Naive thymus-derived CD4-positive, alpha-beta T cell (primary cell): ENCODE measurements around the gene FGF1. TPM values are rescaled to one million over a fixed set of nuclear protein-coding genes. Genes with fewer than 3 reads are reported as not detected.
"Not testable (repeated sequence)": the region's sequence is repeated elsewhere in the genome, so short reads cannot be mapped to it uniquely, and the experiment has no call there.

Source experiments
- ATAC-seq: fragments of 150-1000 bp; cut with Tn5 transposase; 2 replicates; pipeline ENCODE4 v1.10.0; 2021; ENCODE audit warnings: mild to moderate bottlenecking, moderate library complexity
- CTCF ChIA-PET: fragments of 350-600 bp; sonication (Branson Sonifier 250); formaldehyde crosslinking; loops from one replicate; lab custom pipeline; 2021; ENCODE audit warnings: antibody characterized with exemption; lab: Charles Lee
- POLR2A ChIA-PET: fragments of 350-600 bp; sonication (Branson Sonifier 250); formaldehyde crosslinking; loops from one replicate; lab custom pipeline; 2021; ENCODE audit warnings: antibody characterized with exemption, inconsistent platforms; lab: Charles Lee
- DNase-seq, 9 donors: peaks; one replicate each; pipeline versions ENCODE4 v3.0.0 to v3.0.0-alpha.2; 2020 to 2022; ENCODE audit warnings: mixed read lengths in 1 of 9
- H3K27ac ChIP-seq: one replicate; pipeline ENCODE4 v1.7.0; 2013; ENCODE audit warnings: mild to moderate bottlenecking, low read depth, low read length, moderate library complexity
- H3K27me3 ChIP-seq, 2 donors: one replicate each; pipeline ENCODE4 v1.7.0; 2013; ENCODE audit warnings: low read length in 2 of 2, mild to moderate bottlenecking in 2 of 2, moderate library complexity in 2 of 2; ENCODE audit not compliant: control insufficient read depth in 2 of 2, insufficient read depth in 2 of 2
- H3K36me3 ChIP-seq, 3 experiments: 1 replicate in 2 of 3; 2 replicates in 1 of 3; pipeline ENCODE4 v1.7.0; 2013; ENCODE audit warnings: low read length in 3 of 3, mild to moderate bottlenecking in 3 of 3, moderate library complexity in 1 of 3; ENCODE audit not compliant: insufficient read depth in 3 of 3, control insufficient read depth in 2 of 3
- H3K4me1 ChIP-seq, 2 donors: one replicate each; pipeline ENCODE4 v1.7.0; 2013; ENCODE audit warnings: low read length in 2 of 2, mild to moderate bottlenecking in 2 of 2, moderate library complexity in 1 of 2; ENCODE audit not compliant: control insufficient read depth in 2 of 2, insufficient read depth in 2 of 2
- H3K4me3 ChIP-seq: 2 replicates; pipeline ENCODE4 v1.7.0; 2013; ENCODE audit warnings: mild to moderate bottlenecking, low read length
- H3K9me3 ChIP-seq, 3 experiments: 1 replicate in 2 of 3; 2 replicates in 1 of 3; pipeline ENCODE4 v1.7.0; 2013; ENCODE audit warnings: low read length in 3 of 3; ENCODE audit not compliant: control insufficient read depth in 2 of 3
- H3K27ac Mint-ChIP-seq, 9 donors: one replicate each; pipeline ENCODE4 v1.8.0; 2020 to 2022; ENCODE audit warnings: mixed read lengths in 9 of 9, mild to moderate bottlenecking in 8 of 9, moderate library complexity in 5 of 9, inconsistent platforms in 2 of 9
- H3K27me3 Mint-ChIP-seq, 5 donors: one replicate each; pipeline ENCODE4 v1.8.0; 2021 to 2022; ENCODE audit warnings: mixed read lengths in 5 of 5, mild to moderate bottlenecking in 1 of 5
- H3K36me3 Mint-ChIP-seq, 5 donors: one replicate each; pipeline ENCODE4 v1.8.0; 2020 to 2022; ENCODE audit warnings: mixed read lengths in 5 of 5, mild to moderate bottlenecking in 3 of 5, inconsistent platforms in 1 of 5
- H3K4me1 Mint-ChIP-seq, 7 donors: one replicate each; pipeline ENCODE4 v1.8.0; 2020 to 2022; ENCODE audit warnings: mixed read lengths in 7 of 7, mild to moderate bottlenecking in 3 of 7, inconsistent platforms in 1 of 7
- H3K4me3 Mint-ChIP-seq, 10 donors: one replicate each; pipeline ENCODE4 v1.8.0; 2020 to 2022; ENCODE audit warnings: mild to moderate bottlenecking in 10 of 10, mixed read lengths in 10 of 10, moderate library complexity in 6 of 10, inconsistent platforms in 2 of 10
- H3K9me3 Mint-ChIP-seq, 11 donors: one replicate each; pipeline ENCODE4 v1.8.0; 2020 to 2022; ENCODE audit warnings: mixed read lengths in 11 of 11, mild to moderate bottlenecking in 4 of 11, inconsistent platforms in 1 of 11, moderate library complexity in 1 of 11
- intact Hi-C, 2 donors: fragments of 100-400 bp; cut with micrococcal nuclease; formaldehyde crosslinking; loops; one replicate each; pipeline ENCODE4 v1.15.1; 2023
- polyA plus RNA-seq, 2 donors: library from polyadenylated mRNA; unstranded; fragments of 300-500 nt; fragmentation: Illumina TruSeq; gene quantifications; one replicate each; pipeline ENCODE4 v1.2.3, GENCODE V29; 2021
- total RNA-seq, 6 experiments: library from RNA in 5 of 6; stranded (reverse) in 5 of 6; gene quantifications; 1 replicate in 5 of 6; 2 replicates in 1 of 6; pipeline ENCODE4 v1.2.3 and lab custom pipeline; 2021 to 2026

The FGF1 gene
- total and polyA plus RNA-seq, 7 experiments from 2014 or later, result not detected

- no peak overlapping the region for H3K27ac ChIP-seq
- no peak overlapping the region for H3K4me3 Mint-ChIP-seq
- ATAC-seq, result no peak
- H3K36me3 Mint-ChIP-seq, result no peaks in the 10 kb centered on the region
- ChIA-PET POLR2A (no interaction called here), CTCF (interaction anchor here (0.6 kb wide), 1 partner anchor 236 kb away, joined by 3 read pairs; no protein-coding TSS in a partner anchor)
- no peaks in the 10 kb centered on the region for H3K9me3 ChIP-seq
- peaks cover 0 to 6% (median 5%) of the 10 kb centered on the region in 7 donors for H3K4me1 Mint-ChIP-seq
- H3K4me1 ChIP-seq, result no peaks in the 10 kb centered on the region
- intact Hi-C loops, result no loop called here
- no peaks in the 10 kb centered on the region for H3K27me3 ChIP-seq
- no peak overlapping the region for H3K27ac Mint-ChIP-seq
- no peaks in the 10 kb centered on the region for H3K9me3 Mint-ChIP-seq
- no peaks in the 10 kb centered on the region for H3K36me3 ChIP-seq
- no peak for DNase-seq
- peaks cover 0 to 13% (median 11%) of the 10 kb centered on the region in 5 donors for H3K27me3 Mint-ChIP-seq
- H3K4me3 ChIP-seq, result no peak overlapping the region
Measured at GRCh38 chr5:142650881-142651280, 35.0 kb downstream of the FGF1 start.

DNA sequence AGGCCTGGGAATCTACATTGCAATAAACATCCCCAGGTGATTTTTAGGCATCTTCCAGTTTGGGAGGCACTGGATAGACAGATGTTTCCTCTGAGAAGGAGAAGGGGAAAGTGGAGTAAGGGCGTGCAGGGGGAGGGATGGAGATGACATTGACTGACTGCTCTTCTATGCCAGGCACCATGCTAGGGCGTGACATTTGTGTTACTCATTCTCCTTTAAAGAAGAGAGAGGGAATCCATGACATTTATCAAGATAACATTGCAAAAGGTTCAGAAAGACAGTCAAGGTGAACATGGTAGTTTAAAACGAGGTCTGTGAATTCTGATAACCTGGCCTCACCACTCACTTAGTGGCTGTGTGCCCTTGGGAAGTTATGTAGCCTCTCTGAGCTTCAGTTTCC is 35.8 kb downstream of the FGF1 start:
- peaks cover 0 to 15% (median 5%) of the 10 kb centered on the region in 5 donors for H3K27me3 Mint-ChIP-seq
- no peaks in the 10 kb centered on the region for H3K27me3 ChIP-seq
- H3K27ac ChIP-seq, result no peak overlapping the region
- DNase-seq (no peak), ATAC-seq (no peak)
- ChIA-PET POLR2A (no interaction called here), CTCF (no interaction called here)
- H3K9me3 Mint-ChIP-seq, result no peaks in the 10 kb centered on the region
- no peaks in the 10 kb centered on the region for H3K36me3 ChIP-seq
- no peaks in the 10 kb centered on the region for H3K9me3 ChIP-seq
- no peak overlapping the region for H3K4me3 ChIP-seq
- H3K36me3 Mint-ChIP-seq, result no peaks in the 10 kb centered on the region
- no peaks in the 10 kb centered on the region for H3K4me1 ChIP-seq
- intact Hi-C loops, result no loop called here
- no peak overlapping the region for H3K27ac Mint-ChIP-seq
- H3K4me3 Mint-ChIP-seq, result no peak overlapping the region
- H3K4me1 Mint-ChIP-seq, result no peaks in the 10 kb centered on the region

DNA sequence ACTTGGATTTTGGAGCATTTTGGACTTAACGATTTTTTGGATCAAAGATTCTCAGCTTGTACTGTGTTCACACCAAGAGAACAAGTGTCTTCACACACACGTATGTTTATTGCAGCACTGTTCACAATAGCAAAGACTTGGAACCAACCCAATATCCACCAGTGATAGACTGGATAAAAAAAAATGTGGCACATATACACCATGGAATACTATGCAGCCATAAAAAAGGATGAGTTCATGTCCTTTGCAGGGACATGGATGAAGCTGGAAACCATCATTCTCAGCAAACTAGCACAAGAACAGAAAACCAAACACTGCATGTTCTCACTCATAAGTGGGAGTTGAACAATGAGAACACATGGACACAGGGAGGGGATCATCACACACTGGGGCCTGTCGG is 37.8 kb downstream of the FGF1 start:
- H3K27me3 Mint-ChIP-seq, result peaks cover 0 to 18% (median 4%) of the 10 kb centered on the region in 5 donors
- DNase-seq, POLR2A ChIA-PET, H3K27ac ChIP-seq, H3K4me3 ChIP-seq, intact Hi-C loops, H3K9me3 ChIP-seq, CTCF ChIA-PET, H3K4me1 ChIP-seq, H3K36me3 Mint-ChIP-seq, H3K27ac Mint-ChIP-seq, H3K27me3 ChIP-seq, H3K4me3 Mint-ChIP-seq, H3K36me3 ChIP-seq, H3K4me1 Mint-ChIP-seq, ATAC-seq, H3K9me3 Mint-ChIP-seq: not testable (repeated sequence)

DNA sequence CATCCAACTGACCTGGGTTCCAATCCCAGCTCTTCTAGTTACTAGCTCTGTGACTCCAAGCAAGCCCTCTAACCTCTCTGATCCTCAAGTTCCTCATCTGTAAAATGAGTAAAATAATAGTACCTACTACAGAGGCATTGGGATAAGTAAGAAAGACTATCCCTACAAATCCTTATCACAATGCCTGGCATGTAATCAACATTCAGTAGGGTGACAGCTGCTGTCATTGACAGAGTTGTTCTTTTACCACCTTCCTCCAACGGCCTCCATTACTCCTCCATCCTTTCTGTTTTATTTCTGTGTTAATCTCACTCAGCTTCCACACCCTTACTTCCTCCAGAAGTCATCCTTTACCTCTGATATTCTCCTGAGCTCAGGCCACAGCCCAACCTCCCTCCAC is 40.4 kb downstream of the FGF1 start:
- no peak overlapping the region for H3K4me3 ChIP-seq
- Mint-ChIP-seq H3K4me1 (no peaks in the 10 kb centered on the region), H3K27ac (no peak overlapping the region), H3K27me3 (peaks cover 0 to 29% (median 8%) of the 10 kb centered on the region in 5 donors), H3K9me3 (no peaks in the 10 kb centered on the region), H3K4me3 (no peak overlapping the region), H3K36me3 (no peaks in the 10 kb centered on the region)
- DNase-seq, result no peak
- CTCF ChIA-PET, result no interaction called here
- no peaks in the 10 kb centered on the region for H3K4me1 ChIP-seq
- POLR2A ChIA-PET, result no interaction called here
- H3K9me3 ChIP-seq, result no peaks in the 10 kb centered on the region
- no peak for ATAC-seq
- H3K27me3 ChIP-seq, result no peaks in the 10 kb centered on the region
- no peak overlapping the region for H3K27ac ChIP-seq
- intact Hi-C loops, result no loop called here
- no peaks in the 10 kb centered on the region for H3K36me3 ChIP-seq

GRCh38 chr5:142644640-142645361 is 41.1 kb downstream of the FGF1 start:
- Histone ChIP-seq H3K27ac (no peak overlapping the region), H3K27me3 (no peaks in the 10 kb centered on the region), H3K4me1 (no peaks in the 10 kb centered on the region), H3K9me3 (no peaks in the 10 kb centered on the region), H3K4me3 (no peak overlapping the region), H3K36me3 (no peaks in the 10 kb centered on the region)
- intact Hi-C loops, result no loop called here
- H3K4me1 Mint-ChIP-seq, result no peaks in the 10 kb centered on the region
- DNase-seq (no peak), ATAC-seq (no peak)
- H3K36me3 Mint-ChIP-seq, result no peaks in the 10 kb centered on the region
- no peak overlapping the region for H3K27ac Mint-ChIP-seq
- H3K9me3 Mint-ChIP-seq, result no peaks in the 10 kb centered on the region
- CTCF ChIA-PET, result no interaction called here
- peaks cover 0 to 29% (median 8%) of the 10 kb centered on the region in 5 donors for H3K27me3 Mint-ChIP-seq
- POLR2A ChIA-PET, result no interaction called here
- no peak overlapping the region for H3K4me3 Mint-ChIP-seq

DNA sequence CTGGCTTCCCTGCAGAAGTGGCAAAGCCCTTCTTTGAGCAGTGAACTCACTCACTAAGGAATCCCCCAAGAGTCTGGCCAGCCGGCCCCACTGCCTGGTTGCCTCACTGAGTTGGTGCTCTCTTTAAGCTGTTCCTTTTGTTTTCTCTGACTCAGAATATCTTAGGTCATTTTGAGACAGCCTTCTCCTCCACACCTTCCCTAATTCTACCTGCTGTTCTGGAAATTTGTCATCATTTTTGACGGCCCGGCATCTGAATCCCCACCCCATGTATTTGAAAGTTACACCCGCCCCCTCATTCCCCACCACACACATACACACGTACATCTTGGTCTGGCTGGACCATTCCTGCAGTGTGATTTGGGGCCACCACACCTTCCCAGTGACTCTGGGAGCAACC is 41.8 kb downstream of the FGF1 start:
- Mint-ChIP-seq H3K27me3 (peaks cover 0 to 34% (median 8%) of the 10 kb centered on the region in 5 donors), H3K36me3 (no peaks in the 10 kb centered on the region), H3K9me3 (no peaks in the 10 kb centered on the region), H3K4me3 (no peak overlapping the region), H3K27ac (no peak overlapping the region), H3K4me1 (no peaks in the 10 kb centered on the region)
- DNase-seq, result no peak
- no peaks in the 10 kb centered on the region for H3K4me1 ChIP-seq
- no peak overlapping the region for H3K27ac ChIP-seq
- intact Hi-C loops, result no loop called here
- ChIA-PET POLR2A (no interaction called here), CTCF (no interaction called here)
- H3K36me3 ChIP-seq, result no peaks in the 10 kb centered on the region
- no peaks in the 10 kb centered on the region for H3K27me3 ChIP-seq
- ATAC-seq, result no peak
- H3K4me3 ChIP-seq, result no peak overlapping the region
- no peaks in the 10 kb centered on the region for H3K9me3 ChIP-seq

DNA sequence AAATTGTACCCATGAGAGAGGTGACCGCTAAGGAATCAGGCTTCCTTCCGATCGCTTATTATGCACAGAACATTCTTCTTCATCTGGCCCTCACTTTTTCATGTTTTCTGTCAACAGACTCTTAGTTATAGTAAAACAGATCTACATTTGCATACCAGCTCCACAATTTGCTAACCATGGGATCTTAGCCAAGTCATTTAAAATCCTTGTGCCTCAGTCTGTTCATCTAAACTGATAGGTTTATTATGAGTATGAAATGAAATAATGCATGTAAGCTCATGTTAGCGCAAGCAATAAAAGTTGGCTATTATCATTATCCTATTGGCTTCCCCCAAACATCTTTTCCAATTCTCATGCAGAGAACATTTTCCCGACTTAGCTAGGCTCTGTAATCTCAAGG is 42.3 kb downstream of the FGF1 start:
- no peak overlapping the region for H3K27ac Mint-ChIP-seq
- no peak for ATAC-seq

More for the DNA sequence above, 42.3 kb downstream of the FGF1 start:
- peaks cover 0 to 2% of the 10 kb centered on the region in 2 donors for H3K27me3 ChIP-seq
- Mint-ChIP-seq H3K36me3 (no peaks in the 10 kb centered on the region), H3K27me3 (peaks cover 2 to 36% (median 8%) of the 10 kb centered on the region in 5 donors), H3K4me1 (no peaks in the 10 kb centered on the region), H3K9me3 (no peaks in the 10 kb centered on the region), H3K4me3 (no peak overlapping the region)
- H3K36me3 ChIP-seq, result no peaks in the 10 kb centered on the region
- H3K9me3 ChIP-seq, result no peaks in the 10 kb centered on the region
- intact Hi-C loops, result no loop called here
- no peak overlapping the region for H3K27ac ChIP-seq
- no peak for DNase-seq
- CTCF ChIA-PET, result no interaction called here
- POLR2A ChIA-PET, result no interaction called here
- no peak overlapping the region for H3K4me3 ChIP-seq
- H3K4me1 ChIP-seq, result no peaks in the 10 kb centered on the region
